Activated T-cell treated with anti-CD3 and anti-CD28 coated beads, Interleukin-2, amount 50 U/mL, for 24 hours (primary cell): ENCODE results near the gene PROM1.

Experiments
- DNase-seq: peaks from one replicate; pipeline ENCODE4 v3.0.0-alpha.2; 2020
- H3K27ac Mint-ChIP-seq: 2 replicates; pipeline ENCODE4 v1.8.0; 2020; ENCODE audit warnings: mild to moderate bottlenecking, mixed read lengths
- H3K27me3 Mint-ChIP-seq: 2 replicates; pipeline ENCODE4 v1.8.0; 2020; ENCODE audit warnings: mixed read lengths
- H3K36me3 Mint-ChIP-seq: 2 replicates; pipeline ENCODE4 v1.8.0; 2020; ENCODE audit warnings: low read depth, mixed read lengths
- H3K4me1 Mint-ChIP-seq: 2 replicates; pipeline ENCODE4 v1.8.0; 2020; ENCODE audit warnings: low read depth, mixed read lengths
- H3K4me3 Mint-ChIP-seq: 2 replicates; pipeline ENCODE4 v1.8.0; 2020; ENCODE audit warnings: mild to moderate bottlenecking, moderate library complexity, mixed read lengths
- H3K9me3 Mint-ChIP-seq: 2 replicates; pipeline ENCODE4 v1.8.0; 2020; ENCODE audit warnings: mixed read lengths

PROM1 gene

DNA sequence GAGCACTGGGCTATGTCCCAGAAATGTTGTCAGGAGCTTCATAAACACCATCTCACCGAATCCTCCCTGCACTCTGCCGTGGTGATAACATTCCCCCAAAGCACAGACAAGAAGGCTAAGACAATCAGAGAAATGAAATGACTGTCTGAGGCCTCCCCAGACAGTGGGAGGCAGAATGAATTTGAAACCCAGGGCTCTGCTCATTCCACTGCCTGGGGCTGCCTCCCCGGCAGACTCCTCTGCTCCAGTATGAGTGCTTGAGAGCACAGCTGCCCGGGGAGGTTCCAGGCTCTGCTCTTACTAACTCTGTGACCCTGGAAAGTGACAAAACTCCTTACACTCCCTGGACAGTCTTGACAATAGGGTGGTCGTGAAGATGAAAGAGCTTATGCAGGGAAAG, 154.9 kb downstream of the PROM1 start:
- no peak for DNase-seq

GRCh38 chr4:15926486-15926885, 157.3 kb downstream of the PROM1 start:
- DNase-seq: no peak
- H3K36me3 Mint-ChIP-seq: no peaks in the 10 kb centered on the region
- peaks cover 18% of the 10 kb centered on the region for H3K27me3 Mint-ChIP-seq
- no peaks in the 10 kb centered on the region for H3K9me3 Mint-ChIP-seq
- no peak overlapping the region for H3K4me3 Mint-ChIP-seq
- peaks cover 13% of the 10 kb centered on the region for H3K4me1 Mint-ChIP-seq
- H3K27ac Mint-ChIP-seq: no peak overlapping the region

More for the DNA sequence above, 154.9 kb downstream of the PROM1 start:
- Mint-ChIP-seq H3K27ac (no peak overlapping the region), H3K27me3 (peaks cover 34% of the 10 kb centered on the region), H3K36me3 (no peaks in the 10 kb centered on the region), H3K4me1 (peaks cover 13% of the 10 kb centered on the region), H3K9me3 (no peaks in the 10 kb centered on the region), H3K4me3 (no peak overlapping the region)

GRCh38 chr4:15925830-15926229, 158.0 kb downstream of the PROM1 start:
- Mint-ChIP-seq H3K4me3 (no peak overlapping the region), H3K36me3 (no peaks in the 10 kb centered on the region), H3K27ac (no peak overlapping the region), H3K4me1 (peaks cover 13% of the 10 kb centered on the region), H3K9me3 (no peaks in the 10 kb centered on the region), H3K27me3 (peaks cover 15% of the 10 kb centered on the region)
- no peak for DNase-seq

DNA sequence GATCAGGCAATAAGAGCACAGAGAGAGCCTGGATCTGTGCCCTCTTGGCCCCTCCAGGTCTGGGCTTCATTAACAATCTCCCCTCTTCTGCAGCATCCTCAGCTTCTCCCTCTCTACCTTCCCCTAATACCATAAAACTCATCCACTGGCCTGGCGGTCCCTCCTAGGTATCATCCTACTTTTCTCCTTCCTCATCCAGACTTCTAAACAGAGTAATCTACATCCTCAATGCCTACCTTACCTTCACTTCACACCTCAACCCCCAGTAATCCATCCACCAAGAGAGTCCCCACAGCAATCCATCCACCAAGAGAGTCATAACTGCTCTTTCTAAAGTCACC, 162.3 kb downstream of the PROM1 start:
- Mint-ChIP-seq H3K4me3 (no peak overlapping the region), H3K9me3 (no peaks in the 10 kb centered on the region), H3K4me1 (no peaks in the 10 kb centered on the region), H3K27ac (no peak overlapping the region), H3K27me3 (peaks cover 29% of the 10 kb centered on the region), H3K36me3 (no peaks in the 10 kb centered on the region)
- no peak for DNase-seq

GRCh38 chr4:15920723-15921591, 162.9 kb downstream of the PROM1 start:
- Mint-ChIP-seq H3K4me1 (no peaks in the 10 kb centered on the region), H3K9me3 (no peaks in the 10 kb centered on the region), H3K27me3 (peaks cover 29% of the 10 kb centered on the region), H3K36me3 (no peaks in the 10 kb centered on the region), H3K27ac (no peak overlapping the region), H3K4me3 (no peak overlapping the region)
- DNase-seq: no peak

DNA sequence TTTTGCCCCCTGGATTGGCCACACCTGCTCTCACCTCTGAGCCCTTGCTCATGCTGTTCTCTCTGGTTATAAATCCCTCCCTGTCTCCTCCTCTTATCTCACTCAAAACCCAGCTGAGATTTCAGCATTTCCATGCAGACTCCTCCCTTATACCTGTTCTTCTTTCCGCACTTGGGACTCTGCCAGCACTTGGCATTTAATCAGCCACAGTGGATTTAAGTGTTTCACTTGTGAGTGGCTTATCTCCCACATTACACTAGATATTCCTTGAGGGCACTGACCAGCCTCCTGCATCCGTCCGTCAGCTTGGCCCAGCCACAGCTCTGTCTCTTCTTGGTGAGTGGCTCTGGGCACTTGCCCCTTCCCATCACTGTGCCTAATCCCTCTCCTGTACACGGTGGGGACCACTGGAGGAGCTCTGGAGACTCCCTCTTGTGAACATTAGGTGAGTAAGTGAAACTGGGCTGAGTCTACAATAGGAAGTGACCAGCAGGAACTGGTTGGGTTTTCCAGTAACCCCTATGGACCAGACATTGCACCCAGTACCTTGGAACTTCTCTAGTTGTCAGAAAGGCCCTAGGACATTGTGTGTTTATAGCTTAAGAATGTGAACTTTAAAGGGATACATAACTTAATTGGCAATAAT, 165.2 kb downstream of the PROM1 start:
- no peak overlapping the region for H3K27ac Mint-ChIP-seq
- no peak for DNase-seq

More for the DNA sequence above, 165.2 kb downstream of the PROM1 start:
- Mint-ChIP-seq H3K4me1 (peaks cover 8% of the 10 kb centered on the region), H3K36me3 (no peaks in the 10 kb centered on the region), H3K4me3 (no peak overlapping the region), H3K9me3 (no peaks in the 10 kb centered on the region), H3K27me3 (peaks cover 21% of the 10 kb centered on the region)
